LNCaP clone FGC (cell line): ENCODE results near the gene NSD1.

Source experiments
- DNase-seq: peaks from one replicate; pipeline ENCODE4 v3.0.0-alpha.2; 2011; ENCODE audit warnings: low read depth
- H3K4me3 ChIP-seq: 2 replicates; pipeline ENCODE4 v1.5.1; 2011; ENCODE audit warnings: mild to moderate bottlenecking, low read depth, low read length, control low read depth
- CTCF ChIP-seq: IDR thresholded peaks from 2 replicates; pipeline ENCODE4 v1.5.1; 2012; ENCODE audit warnings: mild to moderate bottlenecking; ENCODE audit not compliant: control insufficient read depth, insufficient read depth; ENCODE audit errors: extremely low read depth

NSD1 gene

GRCh38 chr5:177109810-177110209 lies 23.8 kb upstream of the NSD1 start:
- no peak overlapping the region for H3K4me3 ChIP-seq
- DNase-seq, result no peak
- TF ChIP-seq CTCF, result no peak

- peak; percentile 86 for TF ChIP-seq CTCF
- H3K4me3 ChIP-seq, result no peak overlapping the region
- DNase-seq, result no peak
These were observed 21.7 kb upstream of the NSD1 start for GRCh38 chr5:177111720-177112394.

GRCh38 chr5:177112589-177113220 lies 20.9 kb upstream of the NSD1 start:
- no peak overlapping the region for H3K4me3 ChIP-seq
- TF ChIP-seq CTCF, result no peak
- DNase-seq, result no peak

- DNase-seq, result peak; percentile 27
- peak; percentile 100 for TF ChIP-seq CTCF
- H3K4me3 ChIP-seq, result no peak overlapping the region
These were observed 19.8 kb upstream of the NSD1 start for GRCh38 chr5:177113566-177114424.

GRCh38 chr5:177116631-177117373 lies 16.8 kb upstream of the NSD1 start:
- no peak overlapping the region for H3K4me3 ChIP-seq
- DNase-seq, result no peak
- TF ChIP-seq CTCF, result no peak

GRCh38 chr5:177117441-177118045 lies 16.0 kb upstream of the NSD1 start:
- H3K4me3 ChIP-seq, result no peak overlapping the region
- no peak for TF ChIP-seq CTCF
- no peak for DNase-seq
